H9 (cell line): ENCODE measurements around the gene PDE3A. TPM values are rescaled to one million over a fixed set of nuclear protein-coding genes. Genes with fewer than 3 reads are reported as not detected.

Experiments used
- DNase-seq: peaks from one replicate; pipeline ENCODE4 v3.0.0-alpha.2; 2017
- H2AFZ ChIP-seq: one replicate; pipeline ENCODE4 v1.6.1; 2013; ENCODE audit warnings: mild to moderate bottlenecking, low read length, control low read depth, moderate library complexity
- H2AK5ac ChIP-seq: 2 replicates; pipeline ENCODE4 v1.6.1; 2013; ENCODE audit warnings: low read length, control low read depth, mixed read lengths; ENCODE audit not compliant: insufficient read length
- H2BK120ac ChIP-seq: one replicate; pipeline ENCODE4 v1.6.1; 2013; ENCODE audit warnings: low read depth, mild to moderate bottlenecking, low read length, control low read depth, inconsistent platforms; ENCODE audit not compliant: poor library complexity, severe bottlenecking
- H2BK12ac ChIP-seq: 2 replicates; pipeline ENCODE4 v1.6.1; 2013; ENCODE audit warnings: low read length, control low read depth, mixed read lengths, low read depth; ENCODE audit not compliant: insufficient read length
- H2BK15ac ChIP-seq: 2 replicates; pipeline ENCODE4 v1.6.1; 2013; ENCODE audit warnings: low read depth, low read length, control low read depth
- H2BK20ac ChIP-seq: one replicate; pipeline ENCODE4 v1.6.1; 2013; ENCODE audit warnings: low read depth, mild to moderate bottlenecking, low read length, control low read depth, inconsistent platforms; ENCODE audit not compliant: poor library complexity, severe bottlenecking
- H2BK5ac ChIP-seq: 2 replicates; pipeline ENCODE4 v1.6.1; 2013; ENCODE audit warnings: low read length, control low read depth, mixed read lengths; ENCODE audit not compliant: insufficient read length
- H3K14ac ChIP-seq: 2 replicates; pipeline ENCODE4 v1.6.1; 2013; ENCODE audit warnings: low read length, control low read depth; ENCODE audit not compliant: insufficient read depth
- H3K18ac ChIP-seq: 2 replicates; pipeline ENCODE4 v1.6.1; 2013; ENCODE audit warnings: low read depth, mild to moderate bottlenecking, mixed read lengths, low read length, control low read depth; ENCODE audit not compliant: insufficient read length
- H3K23ac ChIP-seq: 2 replicates; pipeline ENCODE4 v1.6.1; 2013; ENCODE audit warnings: low read length, control low read depth, mixed read lengths, low read depth; ENCODE audit not compliant: insufficient read length
- H3K23me2 ChIP-seq: 2 replicates; pipeline ENCODE4 v1.6.1; 2013; ENCODE audit warnings: low read depth, mild to moderate bottlenecking, mixed read lengths, low read length, control low read depth; ENCODE audit not compliant: insufficient read length, poor library complexity, severe bottlenecking
- H3K27ac ChIP-seq: 2 replicates; pipeline ENCODE4 v1.5.1; 2013; ENCODE audit warnings: low read length, control low read depth, mixed read lengths, low read depth; ENCODE audit not compliant: insufficient read length
- H3K27me3 ChIP-seq: 2 replicates; pipeline ENCODE4 v1.6.1; 2013; ENCODE audit warnings: low read length, control low read depth, inconsistent platforms; ENCODE audit not compliant: insufficient read depth
- H3K4ac ChIP-seq: 2 replicates; pipeline ENCODE4 v1.6.1; 2013; ENCODE audit warnings: low read depth, mild to moderate bottlenecking, control low read depth, inconsistent platforms, low read length, moderate library complexity
- H3K4me1 ChIP-seq: 2 replicates; pipeline ENCODE4 v1.6.1; 2013; ENCODE audit warnings: low read length, control low read depth, inconsistent platforms; ENCODE audit not compliant: insufficient read depth
- H3K4me2 ChIP-seq: 2 replicates; pipeline ENCODE4 v1.6.1; 2013; ENCODE audit warnings: low read length, control low read depth, mixed read lengths; ENCODE audit not compliant: insufficient read length, insufficient read depth
- H3K56ac ChIP-seq: 2 replicates; pipeline ENCODE4 v1.6.1; 2013; ENCODE audit warnings: low read depth, mild to moderate bottlenecking, mixed read lengths, low read length, control low read depth; ENCODE audit not compliant: insufficient read length
- H3K79me1 ChIP-seq: 2 replicates; pipeline ENCODE4 v1.6.1; 2013; ENCODE audit warnings: low read depth, mild to moderate bottlenecking, moderate library complexity, low read length, control low read depth, inconsistent platforms; ENCODE audit not compliant: insufficient read depth, poor library complexity, severe bottlenecking
- H3K79me2 ChIP-seq: 2 replicates; pipeline ENCODE4 v1.6.1; 2013; ENCODE audit warnings: low read length, control low read depth, inconsistent platforms; ENCODE audit not compliant: insufficient read depth
- H3K9ac ChIP-seq: 2 replicates; pipeline ENCODE4 v1.6.1; 2013; ENCODE audit warnings: low read length, control low read depth, mixed read lengths; ENCODE audit not compliant: insufficient read length; ENCODE audit errors: extremely low read depth
- H3K9me3 ChIP-seq: one replicate; pipeline ENCODE4 v1.6.1; 2013; ENCODE audit warnings: low read depth, low read length, inconsistent platforms; ENCODE audit not compliant: control insufficient read depth
- H3T11ph ChIP-seq: one replicate; pipeline ENCODE4 v1.6.1; 2013; ENCODE audit warnings: mild to moderate bottlenecking, low read length, control low read depth, inconsistent platforms
- H4K20me1 ChIP-seq: one replicate; pipeline ENCODE4 v1.6.1; 2013; ENCODE audit not compliant: control insufficient read depth, insufficient read length, insufficient read depth
- H4K5ac ChIP-seq: 2 replicates; pipeline ENCODE4 v1.6.1; 2013; ENCODE audit warnings: low read depth, mild to moderate bottlenecking, mixed read lengths, low read length, control low read depth; ENCODE audit not compliant: insufficient read length
- H4K8ac ChIP-seq: replicated peaks from 2 replicates; pipeline ENCODE4 v1.6.1; 2013; ENCODE audit warnings: low read length, control low read depth, mixed read lengths, low read depth; ENCODE audit not compliant: insufficient read length
- H4K91ac ChIP-seq: 2 replicates; pipeline ENCODE4 v1.6.1; 2013; ENCODE audit warnings: low read depth, mild to moderate bottlenecking, moderate library complexity, mixed read lengths, low read length, control low read depth; ENCODE audit not compliant: insufficient read length
- H3K27ac Mint-ChIP-seq, 3 experiments: 2 replicates in 2 of 3; 3 replicates in 1 of 3; pipeline ENCODE4 v1.8.0; 2020 to 2021; ENCODE audit warnings: mixed read lengths in 3 of 3, mild to moderate bottlenecking in 1 of 3, moderate library complexity in 1 of 3
- H3K27me3 Mint-ChIP-seq: 2 replicates; pipeline ENCODE4 v1.8.0; 2021; ENCODE audit warnings: low read depth, mild to moderate bottlenecking, moderate library complexity, mixed read lengths
- H3K36me3 Mint-ChIP-seq, 3 experiments: 2 replicates in 2 of 3; 3 replicates in 1 of 3; pipeline ENCODE4 v1.8.0; 2020 to 2021; ENCODE audit warnings: low read depth in 3 of 3, mixed read lengths in 3 of 3; ENCODE audit not compliant: insufficient read depth in 1 of 3
- H3K4me1 Mint-ChIP-seq, 2 experiments: 2 replicates each; pipeline ENCODE4 v1.8.0; 2020; ENCODE audit warnings: mixed read lengths in 2 of 2
- H3K4me3 Mint-ChIP-seq, 2 experiments: 2 replicates in 1 of 2; 3 replicates in 1 of 2; pipeline ENCODE4 v1.8.0; 2020 to 2021; ENCODE audit warnings: mild to moderate bottlenecking in 2 of 2, mixed read lengths in 2 of 2, moderate library complexity in 1 of 2
- H3K9me3 Mint-ChIP-seq, 2 experiments: 2 replicates in 1 of 2; 3 replicates in 1 of 2; pipeline ENCODE4 v1.8.0; 2020; ENCODE audit warnings: mild to moderate bottlenecking in 2 of 2, mixed read lengths in 2 of 2, moderate library complexity in 1 of 2
- CTCF ChIP-seq: fragments of 200-600 bp; sonication (generic); conservative IDR thresholded peaks from 3 replicates; pipeline ENCODE4 v1.8.0; 2021; ENCODE audit warnings: antibody characterized with exemption, mild to moderate bottlenecking
- WGBS: extraction: QIAGEN DNeasy Blood & Tissue Kit; methylation state at CpG from one replicate; pipeline ENCODE4 v1.1.7; 2013; ENCODE audit warnings: missing lambda C conversion rate, low lambda C conversion rate, mixed read lengths; ENCODE audit not compliant: insufficient read length; ENCODE audit errors: extremely low coverage; 5-methylcytosine and 5-hydroxymethylcytosine counted together
- total RNA-seq: library from RNA; stranded (reverse); gene quantifications from 2 replicates; pipeline ENCODE4 v1.2.1, GENCODE V29; 2021

PDE3A gene
- total RNA-seq, 1 experiment from 2014 or later = 3.0 TPM

- no peaks in the 10 kb centered on the region for H3K23me2 ChIP-seq
- Mint-ChIP-seq H3K4me1 (0 out of 4 replicates have a peak, but pooled peaks cover 0 to 2% of the 10 kb centered on the region in 2 experiments), H3K36me3 (no peaks in the 10 kb centered on the region), H3K4me3 (no peak overlapping the region), H3K27ac (no peak overlapping the region), H3K9me3 (no peaks in the 10 kb centered on the region), H3K27me3 (no peaks in the 10 kb centered on the region)
- no peak overlapping the region for H2BK5ac ChIP-seq
- no peak overlapping the region for H3K18ac ChIP-seq
- H4K20me1 ChIP-seq = no peaks in the 10 kb centered on the region
- no peak overlapping the region for H4K91ac ChIP-seq
- no peak for DNase-seq
- H3K4me2 ChIP-seq = no peak overlapping the region
- no peak for TF ChIP-seq CTCF
- no peak overlapping the region for H3K56ac ChIP-seq
- H3K14ac ChIP-seq = no peak overlapping the region
- no peak overlapping the region for H2AK5ac ChIP-seq
- no peak overlapping the region for H2BK15ac ChIP-seq
- no peak overlapping the region for H3K4ac ChIP-seq
- no CpG with 5 or more reads among the region's 5 CpGs for WGBS
- no peak overlapping the region for H2BK120ac ChIP-seq
- no peak overlapping the region for H3K27ac ChIP-seq
- no peaks in the 10 kb centered on the region for H3K27me3 ChIP-seq
- no peaks in the 10 kb centered on the region for H3K79me1 ChIP-seq
- H3K23ac ChIP-seq = no peak overlapping the region
- H2BK12ac ChIP-seq = no peak overlapping the region
- no peak overlapping the region for H3T11ph ChIP-seq
- H2BK20ac ChIP-seq = no peak overlapping the region
- no peaks in the 10 kb centered on the region for H3K79me2 ChIP-seq
- no peak overlapping the region for H3K9ac ChIP-seq
- H4K5ac ChIP-seq = no peak overlapping the region
- H3K4me1 ChIP-seq = no peaks in the 10 kb centered on the region
- H2AFZ ChIP-seq = no peak overlapping the region
- H4K8ac ChIP-seq = no peak overlapping the region
- H3K9me3 ChIP-seq = no peaks in the 10 kb centered on the region
Observed at GRCh38 chr12:20572451-20572850, 204.1 kb downstream of the PDE3A start.
